ENCODE measurements around the gene FADS6.

Gene FADS6, protein sequence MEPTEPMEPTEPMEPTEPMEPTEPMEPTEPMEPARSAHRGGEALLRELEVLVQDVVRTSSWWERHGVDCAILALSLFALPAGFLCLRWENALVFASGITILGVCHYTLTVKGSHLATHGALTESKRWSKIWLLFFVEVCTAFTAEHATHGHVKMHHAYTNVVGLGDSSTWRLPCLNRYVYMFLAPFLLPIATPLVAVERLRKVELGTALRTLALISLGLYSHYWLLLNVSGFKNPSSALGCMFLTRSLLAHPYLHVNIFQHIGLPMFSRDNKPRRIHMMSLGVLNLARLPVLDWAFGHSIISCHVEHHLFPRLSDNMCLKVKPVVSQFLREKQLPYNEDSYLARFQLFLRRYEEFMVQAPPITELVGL

DNA sequence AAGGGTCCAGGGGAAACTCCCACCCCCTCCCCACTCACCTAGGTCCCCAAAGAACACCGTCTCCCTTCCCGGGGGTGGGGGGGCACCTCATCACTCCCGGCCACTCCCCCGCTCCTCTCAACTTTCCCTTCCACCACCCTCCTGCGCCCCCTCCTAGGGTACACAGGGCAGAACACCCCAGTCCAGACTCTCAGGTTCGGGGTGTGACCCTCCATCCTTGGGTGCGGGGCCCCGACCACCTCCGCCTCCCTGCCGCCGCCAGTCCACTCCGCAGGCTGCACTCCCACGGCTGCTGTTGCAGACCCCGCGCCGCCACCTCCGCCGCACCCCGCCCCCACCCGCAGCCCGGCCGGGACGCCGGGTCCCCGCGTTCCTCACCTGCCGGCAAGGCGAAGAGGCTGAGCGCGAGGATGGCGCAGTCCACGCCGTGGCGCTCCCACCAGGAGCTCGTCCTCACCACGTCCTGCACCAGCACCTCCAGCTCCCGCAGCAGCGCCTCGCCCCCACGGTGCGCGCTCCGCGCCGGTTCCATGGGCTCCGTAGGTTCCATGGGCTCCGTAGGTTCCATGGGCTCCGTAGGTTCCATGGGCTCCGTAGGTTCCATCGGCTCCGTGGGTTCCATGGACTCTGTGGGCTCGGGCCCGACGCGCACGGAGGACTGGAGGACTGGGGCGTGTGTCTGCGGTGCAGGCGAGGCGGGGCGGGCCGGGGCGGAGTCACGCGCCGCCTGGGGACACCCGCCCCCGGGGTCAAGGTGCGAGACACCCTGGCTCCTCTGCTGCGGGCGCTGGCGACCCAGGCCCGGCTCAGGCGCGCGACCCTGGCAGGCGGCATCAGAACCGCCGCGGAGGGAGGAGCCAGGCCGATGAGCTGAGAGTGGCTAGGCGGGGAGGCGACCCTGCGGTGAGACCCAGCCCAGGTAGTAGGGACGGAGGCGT, at the start of gene FADS6:
FADS6 (minus strand) TSS at position 660 of the 938 bp plus-strand sequence; CDS start at position 622, 38 bp downstream.
- no peak for DNase-seq (ENCODE audit: low spot score)

DNA sequence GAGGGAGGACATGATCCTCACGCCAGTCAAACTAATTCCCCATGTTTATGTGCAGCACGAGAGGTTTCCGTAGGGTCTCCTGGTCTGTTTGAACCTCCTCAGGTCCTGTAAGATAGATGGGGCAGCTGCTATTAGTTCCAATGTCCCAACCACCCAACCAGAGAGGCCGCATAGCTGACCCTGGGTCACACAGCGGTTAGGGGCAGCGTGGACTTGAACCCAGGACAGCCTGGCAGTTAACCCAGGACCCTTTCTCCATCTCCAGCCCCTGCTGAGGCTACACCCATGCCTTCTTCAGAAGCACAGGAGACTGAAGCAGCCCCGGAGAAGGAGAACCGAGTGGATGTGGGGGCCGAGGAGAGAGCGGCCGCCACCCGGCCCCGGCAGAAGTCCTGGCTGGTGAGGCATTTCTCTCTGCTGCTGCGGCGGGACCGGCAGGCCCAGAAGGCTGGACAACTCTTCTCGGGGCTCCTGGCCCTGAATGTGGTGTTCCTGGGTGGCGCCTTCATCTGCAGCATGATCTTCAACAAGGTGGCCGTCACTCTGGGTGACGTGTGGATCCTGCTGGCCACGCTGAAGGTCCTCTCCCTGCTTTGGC, 47.8 kb upstream of the FADS6 start:
- no peak for DNase-seq (ENCODE audit: low spot score)

DNA sequence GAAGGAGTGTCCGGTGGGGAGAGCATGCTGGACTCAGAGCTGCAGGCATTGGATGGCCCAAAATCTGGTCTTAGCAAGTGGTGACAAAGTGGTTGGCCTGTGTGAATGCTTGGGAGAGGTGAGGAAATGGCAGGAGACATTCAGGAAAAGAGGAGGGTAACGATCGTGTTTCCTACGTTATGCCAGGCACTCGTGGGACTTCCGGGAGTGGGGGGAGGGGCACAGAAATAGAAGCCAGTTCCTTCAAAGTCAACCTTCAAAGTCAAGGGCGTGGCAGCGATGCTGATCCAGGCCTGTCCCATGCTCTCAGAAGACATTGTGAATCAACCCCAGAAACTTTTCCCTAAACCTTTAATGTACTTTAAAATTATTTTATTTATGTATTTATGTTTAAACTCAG, 46.1 kb upstream of the FADS6 start:
- DNase-seq (ENCODE audit: low spot score): no peak

DNA sequence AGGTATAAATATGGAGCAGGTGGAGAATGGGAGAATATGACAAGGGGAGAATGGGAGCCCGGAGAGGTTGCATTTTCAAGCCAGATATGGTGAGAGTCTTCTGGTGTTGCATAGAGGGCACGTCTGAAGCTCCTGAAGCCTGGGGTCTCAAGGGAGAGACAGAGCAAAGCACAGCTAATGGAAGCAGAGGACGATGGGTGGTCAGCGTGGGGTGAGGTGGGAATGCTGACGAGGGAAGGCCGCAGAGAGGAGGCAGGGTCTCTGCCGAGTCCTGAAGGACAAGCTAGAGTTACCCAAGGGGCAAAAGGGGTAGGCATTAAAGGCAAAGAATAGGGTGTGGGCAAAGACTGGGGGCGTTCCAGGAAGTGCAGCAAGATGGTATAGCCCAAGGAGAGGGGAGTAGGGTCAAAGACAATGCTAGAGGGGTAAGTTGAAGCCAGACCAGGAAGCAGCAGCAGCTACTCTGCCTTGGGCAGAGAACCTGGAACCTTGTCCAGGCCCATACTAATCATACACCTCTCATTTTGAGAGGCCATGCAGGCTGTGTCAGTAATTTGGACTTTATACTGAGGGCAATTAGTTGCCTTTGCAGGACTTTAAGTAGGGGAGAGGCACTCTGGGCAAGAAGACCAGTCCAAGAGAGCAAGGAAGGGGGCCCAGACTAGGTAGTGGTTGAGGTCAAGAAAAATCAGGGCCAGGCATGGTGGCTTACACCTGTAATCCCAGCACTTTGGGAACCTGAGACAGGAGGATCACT, 44.9 kb upstream of the FADS6 start:
- no peak for DNase-seq (ENCODE audit: low spot score)

DNA sequence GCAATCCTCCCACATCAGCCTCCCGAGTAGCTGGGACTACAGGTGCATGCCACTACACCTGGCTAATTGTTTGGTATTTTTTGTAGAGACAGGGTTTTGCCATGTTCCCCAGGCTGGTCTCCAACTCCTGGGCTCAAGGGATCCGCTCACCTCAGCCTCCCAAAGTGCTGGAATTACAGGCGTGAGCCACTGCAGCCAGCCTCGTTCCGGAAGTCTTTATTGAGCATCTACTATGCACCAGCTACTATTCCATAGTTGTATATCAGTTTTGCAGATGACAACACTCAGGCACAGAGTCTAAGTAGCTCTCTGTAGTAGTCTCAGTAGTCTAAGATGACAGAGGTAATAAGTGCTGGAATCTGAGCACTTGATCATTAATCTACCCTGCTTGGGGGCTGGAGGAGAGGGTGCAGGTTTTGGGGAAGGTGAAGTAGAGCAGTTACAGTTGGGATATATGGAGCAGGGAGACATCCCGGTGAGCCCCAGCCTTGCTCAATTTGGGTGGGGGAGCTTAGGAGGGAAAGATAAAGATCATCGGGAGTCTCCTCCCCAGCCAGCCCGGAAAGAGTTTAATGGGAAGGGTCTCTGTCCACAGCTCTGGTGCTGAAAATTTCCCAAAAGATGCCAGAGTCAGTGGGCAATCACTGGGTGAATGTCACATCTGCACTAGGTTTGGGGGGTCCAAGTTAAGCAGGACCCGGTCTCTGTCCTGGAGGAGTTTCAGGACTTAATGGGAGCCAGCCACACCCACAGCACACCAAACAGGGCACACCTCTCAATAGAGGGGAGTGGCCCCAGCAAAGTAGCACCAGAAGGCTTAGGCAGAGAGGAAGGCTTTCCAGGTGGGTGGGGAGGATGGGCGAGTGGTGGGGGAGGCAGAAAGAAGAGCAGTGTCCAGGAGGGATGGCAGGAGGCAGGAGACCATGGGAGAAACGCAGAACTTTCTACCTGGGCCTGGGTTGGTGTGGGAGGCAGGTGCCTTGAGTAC, 43.9 kb upstream of the FADS6 start:
- no peak for DNase-seq (ENCODE audit: low spot score)

DNA sequence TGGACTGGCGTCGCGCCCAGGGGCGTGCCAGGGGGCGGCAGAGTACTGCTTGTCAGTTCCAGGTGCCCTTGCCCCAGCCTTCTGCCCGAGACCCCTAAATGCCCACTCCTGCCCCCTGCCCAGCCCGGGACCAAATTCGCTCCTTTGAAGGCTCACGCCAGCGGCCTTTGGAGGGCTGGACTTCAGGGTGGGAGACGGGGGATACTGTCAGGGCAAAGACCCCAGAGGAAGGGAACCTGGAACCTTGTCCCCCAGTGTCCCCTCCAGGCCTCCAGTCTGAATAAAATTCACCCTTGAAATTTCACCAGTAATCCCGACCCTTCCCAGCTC, 43.0 kb upstream of the FADS6 start:
- no peak for DNase-seq (ENCODE audit: low spot score)

DNA sequence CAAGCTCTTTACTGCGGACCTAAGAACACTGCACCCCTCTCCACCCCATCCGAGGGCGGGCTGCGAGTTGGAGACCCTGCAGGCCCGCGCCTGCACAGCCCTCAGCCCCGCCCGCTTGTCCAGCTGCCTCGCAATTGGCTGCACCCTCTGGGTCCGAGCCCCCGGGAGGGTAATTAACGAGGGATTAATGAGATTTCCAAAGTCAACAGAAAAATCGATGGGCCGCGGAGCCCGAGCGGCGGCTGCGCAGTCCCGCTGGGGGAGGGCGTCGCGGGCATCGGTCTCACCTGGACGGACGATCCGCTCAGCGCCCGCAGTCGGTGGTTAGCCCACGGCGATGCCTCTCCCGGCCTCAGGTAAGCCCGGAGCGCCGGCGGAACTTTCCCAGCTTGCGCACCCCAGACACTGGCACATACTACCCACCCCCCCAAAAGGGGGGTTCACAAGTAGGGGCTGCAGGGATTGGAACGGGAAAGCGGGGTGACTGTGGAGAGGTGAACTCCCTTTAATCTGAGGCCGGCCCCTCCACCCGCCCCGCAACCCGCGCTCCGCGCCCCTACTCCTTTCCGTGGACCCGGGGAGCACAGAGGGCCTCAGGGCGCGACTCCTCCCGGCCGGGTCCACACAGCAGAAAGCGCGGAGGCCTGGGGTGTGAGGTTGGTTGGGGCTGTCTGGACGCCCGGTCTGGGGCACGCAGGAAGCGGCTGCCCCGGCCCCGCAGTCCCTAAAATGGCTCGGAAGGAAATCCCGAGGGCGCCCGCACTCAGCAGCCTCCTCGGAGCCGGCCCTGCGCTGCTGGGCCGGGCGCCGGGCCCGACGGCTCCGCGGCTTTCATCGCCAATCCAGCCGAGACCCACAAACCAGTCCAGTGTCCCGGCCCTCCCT, 42.4 kb upstream of the FADS6 start, which contains the start of gene OTOP3:
OTOP3 (plus strand) TSS at position 314 of the 885 bp plus-strand sequence; CDS start at position 338, 24 bp downstream.
- peak; percentile 61 for DNase-seq (ENCODE audit: low spot score)

DNA sequence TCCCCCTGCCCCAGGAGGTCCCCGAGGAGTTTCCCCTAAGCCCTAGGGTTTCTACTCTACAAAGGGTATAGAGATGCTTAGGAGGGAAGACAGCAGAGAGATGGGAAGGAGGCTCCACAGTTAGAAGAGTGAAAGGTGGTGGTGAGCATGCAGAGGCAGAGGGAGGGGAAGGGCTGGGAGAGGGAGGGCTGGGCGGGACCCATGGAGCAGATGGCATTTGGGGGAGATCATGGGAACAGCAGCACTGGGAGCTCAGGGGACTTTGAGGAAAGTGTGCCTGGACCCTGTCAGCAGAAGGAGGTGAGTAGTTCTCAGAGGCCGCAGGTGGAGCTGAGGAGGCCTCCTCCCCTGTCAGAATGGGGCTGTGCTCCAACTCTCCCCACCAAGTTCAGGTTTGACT, 41.6 kb upstream of the FADS6 start:
- no peak for DNase-seq (ENCODE audit: low spot score)

DNA sequence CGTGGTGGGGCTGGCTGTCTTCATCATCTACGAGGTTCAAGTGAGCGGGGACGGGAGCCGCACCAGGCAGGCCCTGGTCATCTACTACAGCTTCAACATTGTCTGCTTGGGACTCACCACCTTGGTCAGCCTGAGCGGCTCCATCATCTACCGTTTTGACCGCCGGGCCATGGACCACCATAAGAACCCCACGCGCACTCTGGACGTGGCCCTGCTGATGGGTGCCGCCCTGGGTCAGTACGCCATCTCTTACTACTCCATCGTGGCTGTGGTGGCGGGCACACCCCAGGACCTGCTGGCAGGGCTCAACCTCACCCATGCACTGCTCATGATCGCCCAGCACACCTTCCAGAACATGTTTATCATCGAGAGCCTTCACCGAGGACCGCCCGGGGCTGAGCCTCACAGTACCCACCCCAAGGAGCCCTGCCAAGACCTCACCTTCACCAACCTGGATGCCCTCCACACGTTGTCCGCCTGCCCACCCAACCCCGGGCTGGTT, 37.2 kb upstream of the FADS6 start:
- no peak for DNase-seq (ENCODE audit: low spot score)

DNA sequence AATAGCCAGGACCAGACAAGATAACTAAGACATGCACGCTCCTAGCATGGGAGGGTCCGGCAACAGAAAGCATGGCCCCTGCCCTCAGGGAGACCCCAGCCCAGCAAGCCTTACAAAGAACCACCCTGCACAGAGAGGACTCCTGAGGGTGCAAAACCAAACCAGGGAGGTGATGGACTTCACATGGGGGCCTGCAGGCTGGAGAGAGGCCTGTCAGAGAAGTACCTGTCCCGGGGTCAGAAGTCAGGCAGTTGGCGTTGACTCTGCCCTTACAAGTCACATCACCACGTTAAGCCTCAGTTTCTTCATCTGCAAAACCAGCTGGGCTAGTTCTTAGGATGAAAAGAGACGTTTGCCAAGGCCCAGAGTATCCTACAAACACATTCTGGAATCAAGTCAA, 35.4 kb upstream of the FADS6 start:
- DNase-seq (ENCODE audit: low spot score): no peak

DNA sequence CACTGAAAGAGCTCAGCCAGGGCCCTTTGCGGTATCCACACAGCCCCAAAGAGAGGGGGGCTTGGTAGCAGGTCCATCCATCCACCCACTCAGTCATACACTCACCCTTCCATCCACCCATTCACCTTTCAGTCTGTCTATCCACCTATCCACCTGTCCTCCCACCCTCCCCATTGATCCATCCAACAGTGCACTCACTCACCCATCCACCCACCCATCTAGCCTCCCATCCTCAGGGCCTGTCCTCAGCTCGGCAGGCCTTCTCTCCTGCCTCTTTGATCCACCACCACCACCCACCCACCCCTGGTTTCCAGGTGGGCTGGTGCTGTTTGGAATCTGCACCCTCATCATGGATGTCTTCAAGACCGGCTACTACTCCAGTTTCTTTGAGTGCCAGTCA, 31.8 kb upstream of the FADS6 start:
- no peak for DNase-seq (ENCODE audit: low spot score)

DNA sequence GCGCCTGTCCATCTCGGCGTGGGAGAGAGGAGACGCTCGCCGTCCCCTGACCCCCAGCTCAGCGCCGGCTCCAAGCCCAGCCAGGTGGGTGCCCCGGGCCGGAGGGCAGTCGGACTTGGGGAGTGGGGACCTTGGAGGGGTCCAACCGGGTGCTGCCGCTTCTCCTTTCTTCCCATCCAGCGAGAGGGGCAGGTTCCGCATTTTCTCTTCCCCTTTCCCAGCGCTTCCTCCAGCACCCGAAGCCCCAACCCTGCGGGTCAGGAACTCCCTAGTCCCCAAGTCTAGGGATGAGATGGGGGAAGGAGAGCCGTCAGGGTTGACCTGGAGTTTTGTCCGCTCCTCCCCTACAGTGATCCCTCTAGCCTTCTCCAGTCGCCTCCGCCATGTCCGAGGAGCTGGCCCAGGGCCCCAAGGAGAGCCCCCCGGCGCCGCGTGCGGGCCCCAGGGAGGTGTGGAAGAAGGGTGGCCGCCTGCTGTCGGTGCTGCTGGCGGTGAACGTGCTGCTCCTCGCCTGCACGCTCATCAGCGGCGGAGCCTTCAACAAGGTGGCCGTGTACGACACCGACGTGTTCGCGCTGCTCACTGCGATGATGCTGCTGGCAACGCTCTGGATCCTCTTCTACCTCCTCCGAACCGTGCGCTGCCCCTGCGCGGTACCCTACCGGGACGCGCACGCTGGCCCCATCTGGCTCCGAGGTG, 31.0 kb upstream of the FADS6 start, which contains the start of gene OTOP2:
OTOP2 (plus strand) TSS at position 24 of the 699 bp plus-strand sequence; CDS start at position 384, 360 bp downstream.
- DNase-seq (ENCODE audit: low spot score): no peak

DNA sequence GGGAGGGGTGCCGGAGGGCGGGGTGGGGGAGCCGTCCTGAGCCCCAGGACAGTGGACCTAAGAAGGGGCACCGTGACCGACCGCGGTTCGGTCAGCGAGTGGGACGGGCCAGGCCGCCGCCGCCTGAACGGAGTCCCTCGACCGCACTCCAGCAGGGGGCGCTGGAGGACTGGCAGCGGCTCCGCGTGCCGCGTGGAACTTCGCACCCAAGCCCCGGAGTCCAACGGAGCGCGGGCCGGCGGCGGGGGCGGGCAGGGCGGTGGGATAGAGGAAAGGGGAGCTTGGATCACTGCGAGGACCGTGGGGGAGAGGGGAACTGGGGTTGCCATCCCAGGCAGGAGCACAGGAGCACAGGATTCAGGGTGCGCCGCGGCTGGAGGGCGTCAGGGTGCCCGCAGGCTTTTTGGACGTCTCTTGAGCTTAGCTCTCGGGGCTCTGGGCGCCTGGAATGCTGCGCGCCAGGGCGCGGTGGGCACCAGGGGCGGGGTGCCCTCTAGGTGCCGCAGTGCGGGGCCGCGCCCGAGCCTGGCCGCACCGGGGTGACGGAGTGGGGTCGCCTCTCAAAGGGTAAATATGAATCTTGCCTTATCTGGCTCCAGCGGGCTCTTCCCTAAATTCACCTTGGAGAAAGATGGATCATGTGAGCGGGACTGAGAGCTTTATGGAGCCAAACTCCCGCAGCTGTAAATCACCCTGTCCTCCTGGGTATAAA, 30.3 kb upstream of the FADS6 start:
- DNase-seq (ENCODE audit: low spot score): peak; percentile 88

DNA sequence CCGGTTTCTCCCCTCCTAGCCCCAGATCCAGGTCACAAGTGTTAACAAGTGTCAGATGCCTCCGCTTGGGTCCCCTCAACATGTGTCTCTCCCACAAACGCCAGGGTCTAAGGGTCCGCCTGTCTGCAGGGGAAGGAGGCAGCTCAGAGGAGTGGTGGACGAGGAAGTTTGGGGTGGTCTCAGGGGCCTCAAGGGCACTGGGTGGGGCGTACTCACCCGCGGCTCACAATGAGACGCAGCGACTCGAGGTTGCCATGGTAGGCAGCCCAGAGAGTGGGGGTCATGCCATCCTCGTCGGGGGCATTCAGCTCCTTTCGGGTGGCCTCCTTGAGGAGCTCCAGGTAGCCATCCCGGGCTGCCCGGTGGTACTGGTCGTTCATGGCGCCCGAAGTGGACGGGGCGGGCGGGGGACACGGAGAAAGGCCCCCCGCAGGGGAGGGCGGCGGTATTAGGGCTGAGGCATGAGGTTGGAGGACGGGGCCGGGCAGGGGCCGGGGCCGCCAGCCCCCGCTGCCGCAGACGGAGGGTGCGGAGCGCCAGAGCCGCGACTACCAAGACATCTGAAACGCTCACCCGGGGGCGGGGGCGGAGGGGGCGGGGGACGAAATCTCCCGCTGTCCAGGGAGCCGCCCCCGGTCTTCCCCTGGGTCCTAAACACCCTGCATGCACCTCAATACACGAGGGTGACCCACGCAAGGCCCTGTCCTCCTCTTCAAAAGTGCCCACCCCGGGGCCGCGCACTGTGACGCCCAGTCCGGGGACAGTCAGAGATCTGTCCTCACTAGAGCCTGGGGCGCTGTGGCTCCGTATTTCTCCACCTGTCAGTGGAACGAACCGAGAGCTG, 29.5 kb upstream of the FADS6 start, which contains the start of gene USH1G:
USH1G (minus strand) TSS at position 562 of the 844 bp plus-strand sequence; CDS start at position 380, 182 bp downstream.
- peak; percentile 61 for DNase-seq (ENCODE audit: low spot score)

DNA sequence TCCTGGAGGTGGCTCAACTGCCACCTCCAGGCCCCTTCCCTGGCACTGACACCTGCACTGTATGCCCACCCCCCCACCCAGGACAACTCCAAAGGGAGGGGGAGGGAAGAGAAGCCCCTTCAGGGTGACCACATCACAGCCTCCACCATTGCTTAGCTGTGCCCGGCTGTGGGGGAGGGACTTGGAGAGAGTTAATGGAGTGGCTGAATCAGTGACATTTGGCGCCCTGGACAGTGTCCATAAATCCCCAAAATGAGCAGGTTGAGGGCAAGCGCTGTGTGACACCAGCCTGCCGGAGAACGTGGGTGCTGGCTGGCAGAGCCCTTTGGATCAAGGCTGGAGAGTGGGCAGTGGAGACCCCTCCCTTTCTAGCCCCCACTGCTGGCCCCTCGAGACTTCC, 28.7 kb upstream of the FADS6 start:
- no peak for DNase-seq (ENCODE audit: low spot score)

DNA sequence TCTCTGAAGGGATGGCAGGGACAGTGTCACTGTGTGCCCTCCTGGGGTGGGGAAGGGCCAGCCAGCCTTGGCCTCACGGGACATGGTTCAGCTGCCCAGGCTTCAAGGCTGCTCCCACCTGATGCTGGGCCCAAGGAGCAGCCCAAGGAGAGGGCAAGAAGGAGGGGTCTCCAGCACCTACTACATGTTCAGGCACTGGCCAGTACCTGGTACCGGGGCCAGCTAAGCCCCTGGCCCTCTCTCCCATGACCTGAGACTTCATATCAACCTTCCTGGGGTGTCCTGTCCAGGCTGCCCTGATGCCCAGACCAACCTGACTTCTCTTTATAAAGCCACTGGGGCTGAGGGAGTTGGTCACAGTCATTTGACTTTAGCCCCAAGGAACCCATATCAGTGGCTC, 28.3 kb upstream of the FADS6 start:
- no peak for DNase-seq (ENCODE audit: low spot score)
